SHP77 treated with DMSO at 0.1 percent for 48 hours (cell line): ENCODE results near the gene PCK2.

Source experiments
- DNase-seq: peaks from one replicate; lab custom pipeline; 2025; lab: John Stamatoyannopoulos, UW

The PCK2 gene

GRCh38 chr14:24060984-24061913 lies 32.9 kb upstream of the PCK2 start:
- DNase-seq, result no peak

GRCh38 chr14:24062216-24062980 lies 31.7 kb upstream of the PCK2 start:
- DNase-seq, result no peak

GRCh38 chr14:24063263-24063836 lies 30.8 kb upstream of the PCK2 start:
- DNase-seq, result no peak

- no peak for DNase-seq
These were observed 29.9 kb upstream of the PCK2 start for GRCh38 chr14:24064091-24064795.

- DNase-seq, result no peak
These were observed 29.3 kb upstream of the PCK2 start for GRCh38 chr14:24064856-24065255.

GRCh38 chr14:24065408-24065807 lies 28.7 kb upstream of the PCK2 start:
- no peak for DNase-seq

- DNase-seq, result no peak
These were observed 27.5 kb upstream of the PCK2 start for GRCh38 chr14:24066496-24067132.

- DNase-seq, result no peak
These were observed 26.7 kb upstream of the PCK2 start for GRCh38 chr14:24067133-24068082.

GRCh38 chr14:24068711-24069410 lies 25.2 kb upstream of the PCK2 start:
- DNase-seq, result no peak

GRCh38 chr14:24069411-24069735 lies 24.7 kb upstream of the PCK2 start:
- DNase-seq, result no peak

- DNase-seq, result no peak
These were observed 23.6 kb upstream of the PCK2 start for GRCh38 chr14:24070285-24071143.

GRCh38 chr14:24071144-24071697 lies 22.9 kb upstream of the PCK2 start, which contains the start of gene CPNE6:
TSS of gene CPNE6 (plus strand) at chr14:24071562. CDS start at chr14:24072937, 1,375 bp downstream.
- DNase-seq, result no peak

GRCh38 chr14:24071836-24072430 lies 22.2 kb upstream of the PCK2 start:
- DNase-seq, result no peak

GRCh38 chr14:24072436-24072835 lies 21.7 kb upstream of the PCK2 start:
- DNase-seq, result no peak

- no peak for DNase-seq
These were observed 20.9 kb upstream of the PCK2 start for GRCh38 chr14:24072881-24073877.

- no peak for DNase-seq
These were observed 19.3 kb upstream of the PCK2 start for GRCh38 chr14:24074625-24075484.
